ENCODE results near the gene PTPRCAP.

GRCh38 chr11:67410369-67410831 lies 27.1 kb downstream of the PTPRCAP start:
- TF ChIP-seq EZH2 (IDR thresholded peaks at IDR 0.05; ENCODE audit: borderline replicate concordance, insufficient read depth, low read length, poor library complexity, severe bottlenecking) = no peak
- TF ChIP-seq SMC3 (conservative IDR thresholded peaks at IDR 0.05; ENCODE audit: poor library complexity) = no peak
- no peak for TF ChIP-seq CTCF (IDR thresholded peaks at IDR 0.05; ENCODE audit: poor library complexity, severe bottlenecking)
- TF ChIP-seq REST (IDR thresholded peaks at IDR 0.05; ENCODE audit: borderline replicate concordance) = no peak
- TF ChIP-seq TAF1 (IDR thresholded peaks at IDR 0.05; ENCODE audit: low read depth) = no peak
- TF ChIP-seq EP300 (conservative IDR thresholded peaks at IDR 0.05; ENCODE audit: poor library complexity, severe bottlenecking) = no peak

All from neural cell (in vitro differentiated cells).